ENCODE measurements around the gene MAGEA3. TPM values are rescaled to one million over a fixed set of nuclear protein-coding genes. Genes with fewer than 3 reads are reported as not detected.
"Not testable (repeated sequence)": the region's sequence is repeated elsewhere in the genome, so short reads cannot be mapped to it uniquely, and the experiment has no call there.

MAGEA3 gene
- total and polyA plus RNA-seq, 2 donors (not counting 1 experiment from before 2014, with no cell fraction given), result not detected

GRCh38 chrX:152735101-152735500 is 36.5 kb downstream of the MAGEA3 start:
- Histone ChIP-seq H3K9me3 (ENCODE audit: control insufficient read depth, insufficient read depth, low read depth, low read length) (no peaks in the 10 kb centered on the region), H4K20me1 (ENCODE audit: control insufficient read depth, extremely low read depth, insufficient read depth, low read length) (no peaks in the 10 kb centered on the region), H2AFZ (ENCODE audit: low read length) (no peak overlapping the region), H3K4me1 (ENCODE audit: control insufficient read depth, extremely low read depth, insufficient read depth, low read length) (no peaks in the 10 kb centered on the region), H3K9ac (ENCODE audit: insufficient read depth, low read length) (no peak overlapping the region), H3K27me3 (ENCODE audit: control insufficient read depth, insufficient read depth, low read length) (no peaks in the 10 kb centered on the region), H3K36me3 (ENCODE audit: control insufficient read depth, insufficient read depth, low read length) (no peaks in the 10 kb centered on the region), H3K27ac (ENCODE audit: insufficient read depth, low read length) (no peak overlapping the region), H3K4me2 (ENCODE audit: extremely low read depth, insufficient read depth, low read length) (no peak overlapping the region), H3K4me3 (replicated peaks in 1 of 4; ENCODE audit: control extremely low read depth in 1 of 4, insufficient read depth in 1 of 4, low read depth in 3 of 4, low read length in 4 of 4) (no peak overlapping the region), H3K79me2 (ENCODE audit: control insufficient read depth, insufficient read depth, low read length) (no peaks in the 10 kb centered on the region)
- DNase-seq (ENCODE audit: low read depth in 2 of 2), result no peak
- TF ChIP-seq CTCF (conservative IDR thresholded peaks at IDR 0.05 in 1 of 2, IDR thresholded peaks at IDR 0.05 in 1 of 2; ENCODE audit: low read depth in 1 of 2, low read length in 2 of 2), result no peak

- Histone ChIP-seq H4K20me1 (ENCODE audit: control insufficient read depth, extremely low read depth, insufficient read depth, low read length) (no peaks in the 10 kb centered on the region), H3K4me1 (ENCODE audit: control insufficient read depth, extremely low read depth, insufficient read depth, low read length) (no peaks in the 10 kb centered on the region), H3K36me3 (ENCODE audit: control insufficient read depth, insufficient read depth, low read length) (no peaks in the 10 kb centered on the region), H3K27me3 (ENCODE audit: control insufficient read depth, insufficient read depth, low read length) (no peaks in the 10 kb centered on the region), H3K9ac (ENCODE audit: insufficient read depth, low read length) (no peak overlapping the region), H3K27ac (ENCODE audit: insufficient read depth, low read length) (no peak overlapping the region), H3K4me3 (replicated peaks in 1 of 4; ENCODE audit: control extremely low read depth in 1 of 4, insufficient read depth in 1 of 4, low read depth in 3 of 4, low read length in 4 of 4) (no peak overlapping the region), H3K79me2 (ENCODE audit: control insufficient read depth, insufficient read depth, low read length) (no peaks in the 10 kb centered on the region), H2AFZ (ENCODE audit: low read length) (no peak overlapping the region), H3K9me3 (ENCODE audit: control insufficient read depth, insufficient read depth, low read depth, low read length) (no peaks in the 10 kb centered on the region), H3K4me2 (ENCODE audit: extremely low read depth, insufficient read depth, low read length) (no peak overlapping the region)
- no peak for TF ChIP-seq CTCF (conservative IDR thresholded peaks at IDR 0.05 in 1 of 2, IDR thresholded peaks at IDR 0.05 in 1 of 2; ENCODE audit: low read depth in 1 of 2, low read length in 2 of 2)
- TF ChIP-seq EZH2 (IDR thresholded peaks at IDR 0.05; ENCODE audit: low read length, missing control alignments), result no peak
- no peak for DNase-seq (ENCODE audit: low read depth in 2 of 2)
Measured at GRCh38 chrX:152735860-152736511, 37.4 kb downstream of the MAGEA3 start.

GRCh38 chrX:152736528-152736927 is 37.9 kb downstream of the MAGEA3 start:
- not testable (repeated sequence) for H3K9me3 ChIP-seq (ENCODE audit: control insufficient read depth, insufficient read depth, low read depth, low read length); H3K4me2 ChIP-seq (ENCODE audit: extremely low read depth, insufficient read depth, low read length); H3K9ac ChIP-seq (ENCODE audit: insufficient read depth, low read length); H3K27me3 ChIP-seq (ENCODE audit: control insufficient read depth, insufficient read depth, low read length); H3K4me3 ChIP-seq (replicated peaks in 1 of 4; ENCODE audit: control extremely low read depth in 1 of 4, insufficient read depth in 1 of 4, low read depth in 3 of 4, low read length in 4 of 4); H3K27ac ChIP-seq (ENCODE audit: insufficient read depth, low read length); H4K20me1 ChIP-seq (ENCODE audit: control insufficient read depth, extremely low read depth, insufficient read depth, low read length); DNase-seq (ENCODE audit: low read depth in 2 of 2); H3K79me2 ChIP-seq (ENCODE audit: control insufficient read depth, insufficient read depth, low read length); H3K4me1 ChIP-seq (ENCODE audit: control insufficient read depth, extremely low read depth, insufficient read depth, low read length); H2AFZ ChIP-seq (ENCODE audit: low read length); H3K36me3 ChIP-seq (ENCODE audit: control insufficient read depth, insufficient read depth, low read length)
